NCI-H1092 (cell line): ENCODE measurements around the gene TMEM63B.
"Not testable (repeated sequence)": the region's sequence is repeated elsewhere in the genome, so short reads cannot be mapped to it uniquely, and the experiment has no call there.

Experiments
- DNase-seq: peaks from one replicate; lab custom pipeline; 2025; lab: John Stamatoyannopoulos, UW

TMEM63B gene

DNA sequence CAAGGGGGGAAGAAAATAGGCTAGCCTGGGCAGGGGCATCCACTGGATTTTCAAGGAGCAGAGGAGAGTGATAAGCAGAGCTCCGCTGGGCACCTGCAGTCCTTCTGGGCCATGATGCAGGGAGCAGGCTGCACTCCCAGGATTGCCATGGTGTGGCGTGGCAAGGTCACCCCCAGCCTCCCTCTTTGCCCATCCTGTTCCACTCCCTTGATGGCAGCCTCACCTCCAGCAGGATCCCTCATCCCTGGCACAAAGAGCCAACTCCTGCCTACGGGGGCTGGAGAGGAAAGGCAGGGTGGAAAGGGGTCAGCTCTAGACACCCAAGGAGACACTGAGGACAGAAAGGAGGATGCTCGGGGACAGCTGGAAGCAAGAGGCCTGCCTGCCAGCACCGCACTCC lies 67.0 kb downstream of the TMEM63B start:
- DNase-seq, result no peak

DNA sequence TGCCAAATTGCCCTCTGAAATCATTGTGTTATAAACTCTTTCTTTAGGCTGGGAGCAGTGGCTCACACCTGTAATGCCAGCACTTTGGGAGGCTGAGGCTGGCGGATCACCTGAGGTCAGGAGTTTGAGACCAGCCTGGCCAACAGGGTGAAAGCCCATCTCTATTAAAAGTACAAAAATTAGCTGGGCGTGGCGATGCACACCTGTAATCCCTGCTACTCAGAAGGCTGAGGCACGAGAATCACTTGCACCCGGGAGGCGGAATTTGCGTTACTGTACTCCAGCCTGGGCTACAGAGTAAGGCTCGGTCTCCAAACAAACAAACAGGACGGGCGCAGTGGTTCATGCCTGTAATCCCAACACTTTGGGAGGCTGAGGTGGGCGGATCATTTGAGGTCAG lies 69.0 kb downstream of the TMEM63B start:
- DNase-seq, result not testable (repeated sequence)

DNA sequence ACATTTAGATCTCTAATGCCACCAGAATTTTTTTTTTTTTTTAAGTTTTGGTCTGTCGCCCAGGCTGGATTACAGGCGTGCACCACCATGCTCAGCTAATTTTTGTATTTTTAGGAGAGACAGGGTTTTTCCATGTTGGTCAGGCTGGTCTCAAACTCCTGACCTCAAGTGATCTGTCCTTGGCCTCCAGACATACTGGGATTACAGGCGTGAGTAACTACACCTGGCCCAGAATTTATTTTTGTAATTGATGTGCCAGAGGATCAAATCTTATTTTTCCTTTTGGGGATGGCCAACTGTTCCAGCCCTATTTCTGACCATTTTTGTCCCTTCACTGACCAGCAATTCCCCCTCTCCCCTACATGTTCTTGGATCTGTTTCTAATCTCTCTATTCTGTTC lies 71.3 kb downstream of the TMEM63B start:
- no peak for DNase-seq

GRCh38 chr6:44199883-44200282 lies 72.5 kb downstream of the TMEM63B start:
- no peak for DNase-seq

DNA sequence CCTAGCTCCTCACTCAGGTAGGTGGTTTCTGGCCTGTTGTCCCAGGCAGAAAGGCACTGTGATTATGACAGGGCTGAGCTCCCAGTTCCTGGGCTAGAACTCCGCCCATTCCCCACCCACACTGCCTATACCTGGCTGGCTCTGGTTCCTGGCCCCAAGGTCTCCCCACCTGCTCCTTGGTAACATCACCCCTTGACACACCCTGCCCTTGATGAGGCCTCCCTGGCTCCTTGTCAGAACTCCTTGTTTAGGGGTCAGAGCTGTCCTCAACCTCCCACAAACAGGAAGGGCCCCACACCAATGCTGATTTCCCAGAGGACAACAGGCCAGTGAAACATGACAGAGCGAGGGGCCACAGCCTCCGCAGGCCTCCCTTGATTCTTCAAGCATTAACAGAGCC lies 73.8 kb downstream of the TMEM63B start:
- DNase-seq, result no peak

- no peak for DNase-seq
Measured at GRCh38 chr6:44201638-44202303, 74.4 kb downstream of the TMEM63B start.

DNA sequence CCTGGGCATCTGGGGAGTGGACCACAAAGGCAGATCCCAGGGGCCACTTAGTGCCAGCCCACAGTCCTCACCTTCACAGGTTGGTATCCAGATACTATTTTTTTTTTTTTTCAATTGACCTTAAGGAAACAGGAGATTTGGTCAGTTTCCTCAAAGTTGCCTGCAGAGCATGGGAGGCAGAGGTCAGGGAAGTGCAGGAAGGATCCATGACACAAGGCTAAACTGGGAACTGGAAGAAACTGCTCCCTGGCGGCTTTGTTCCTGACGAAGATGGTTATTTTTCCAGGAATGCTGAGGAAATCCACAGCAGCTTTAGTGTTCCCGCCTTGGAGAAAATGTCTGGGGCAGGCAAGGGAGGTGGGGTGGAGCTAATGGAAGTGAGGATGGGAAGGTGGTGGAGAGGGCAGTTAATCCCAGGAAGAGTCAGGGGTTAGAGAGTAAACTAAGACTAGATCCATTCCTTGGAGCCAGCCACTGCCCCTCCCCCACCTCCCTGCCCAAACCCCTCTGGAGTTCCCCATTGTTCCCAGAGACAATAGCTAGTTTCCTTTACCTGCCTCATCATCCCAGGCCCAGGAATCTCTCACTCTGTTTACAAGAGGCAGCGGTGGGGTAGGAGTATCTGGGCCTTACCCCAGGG lies 75.1 kb downstream of the TMEM63B start:
- DNase-seq, result no peak

DNA sequence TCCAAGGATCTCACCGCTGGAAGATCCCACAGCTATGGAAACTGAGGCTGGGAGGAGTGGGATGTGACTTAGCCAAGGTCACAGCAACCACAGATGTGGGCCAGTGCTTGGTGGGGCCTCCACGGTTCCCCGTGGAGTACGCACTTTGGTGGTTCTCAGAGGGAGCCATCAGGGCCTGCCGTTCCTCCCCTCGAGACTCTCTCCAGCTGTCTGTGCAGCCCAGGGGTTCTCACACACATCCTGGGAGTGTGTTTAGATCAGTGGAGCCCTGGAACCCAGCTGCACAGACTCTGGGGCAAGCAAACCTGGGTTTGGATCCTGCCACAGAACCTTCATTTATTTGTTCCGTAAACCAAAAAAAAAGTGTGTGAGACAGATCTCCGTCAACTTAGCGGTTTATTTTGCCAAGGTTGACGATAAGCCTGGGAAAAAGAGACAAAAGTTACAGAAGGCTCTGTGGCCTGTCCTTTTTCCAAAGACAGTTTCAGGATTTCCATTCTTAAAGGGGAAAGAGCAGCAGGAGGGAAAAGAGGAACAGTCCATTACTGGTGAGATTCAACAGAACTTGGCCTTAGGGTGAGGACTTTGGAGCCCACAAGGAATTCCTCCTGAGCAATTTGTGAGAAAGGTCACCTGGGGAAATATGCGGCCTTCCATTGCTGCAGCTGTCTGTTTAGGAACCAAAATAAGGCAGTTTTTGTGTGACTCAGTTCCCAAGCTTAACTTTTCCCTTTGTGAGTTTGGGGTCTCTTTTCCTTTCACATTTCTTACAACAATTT lies 75.8 kb downstream of the TMEM63B start:
- DNase-seq, result no peak

GRCh38 chr6:44203955-44204354 lies 76.6 kb downstream of the TMEM63B start:
- no peak for DNase-seq
